B cell (primary cell): ENCODE measurements around the gene OR5P2. TPM values are rescaled to one million over a fixed set of nuclear protein-coding genes. Genes with fewer than 3 reads are reported as not detected.

ENCODE experiments used
- ATAC-seq: fragments of 200-7000 bp; cut with Tn5 transposase; one replicate; pipeline ENCODE4 v1.10.0; 2021; ENCODE audit warnings: low read depth, mild to moderate bottlenecking, moderate number of reproducible peaks, moderate library complexity
- CTCF ChIA-PET: fragments of 350-600 bp; sonication (Branson Sonifier 250); formaldehyde crosslinking; loops from one replicate; lab custom pipeline; 2021; ENCODE audit warnings: antibody characterized with exemption, inconsistent platforms; lab: Charles Lee
- POLR2A ChIA-PET: fragments of 350-600 bp; sonication (Branson Sonifier 250); formaldehyde crosslinking; loops from one replicate; lab custom pipeline; 2021; ENCODE audit warnings: antibody characterized with exemption; lab: Charles Lee
- DNase-seq: peaks from one replicate; pipeline ENCODE4 v3.0.0; 2013
- H2AFZ ChIP-seq: 2 replicates; pipeline ENCODE4 v1.6.1; 2012; ENCODE audit warnings: mild to moderate bottlenecking, low read depth, low read length; ENCODE audit not compliant: insufficient read depth, poor library complexity, severe bottlenecking
- H3K27ac ChIP-seq, 2 donors: 1 replicate in 1 of 2; 2 replicates in 1 of 2; pipeline ENCODE4 v1.5.1; 2012 to 2013; ENCODE audit warnings: low read length in 2 of 2, mild to moderate bottlenecking in 2 of 2, moderate library complexity in 1 of 2
- H3K27me3 ChIP-seq, 4 experiments: fragments of 200-600 bp in 1 of 4; sonication (generic) in 1 of 4; replicated peaks in 1 of 4; 1 replicate in 2 of 4; 2 replicates in 2 of 4; pipeline versions ENCODE4 v1.6.1 to v1.7.0; 2013 to 2016; ENCODE audit warnings: low read length in 3 of 4, mild to moderate bottlenecking in 2 of 4, mixed read lengths in 1 of 4, moderate library complexity in 1 of 4; ENCODE audit not compliant: insufficient read depth in 4 of 4, control insufficient read depth in 3 of 4; ENCODE audit errors: control extremely low read depth in 1 of 4
- H3K36me3 ChIP-seq, 2 experiments: replicated peaks in 1 of 2; 1 replicate in 1 of 2; 2 replicates in 1 of 2; pipeline versions ENCODE4 v1.6.1 to v1.7.1; 2013; ENCODE audit warnings: low read length in 1 of 2; ENCODE audit not compliant: insufficient read depth in 2 of 2, control insufficient read depth in 1 of 2; ENCODE audit errors: control extremely low read depth in 1 of 2, extremely low read depth in 1 of 2
- H3K4me1 ChIP-seq, 2 donors: fragments of 200-600 bp in 1 of 2; sonication (generic) in 1 of 2; 1 replicate in 1 of 2; 2 replicates in 1 of 2; pipeline versions ENCODE4 v1.5.1 to v1.6.1; 2013 to 2017; ENCODE audit warnings: low read length in 2 of 2; ENCODE audit not compliant: control insufficient read depth in 2 of 2, insufficient read depth in 2 of 2
- H3K4me2 ChIP-seq: replicated peaks from 2 replicates; pipeline ENCODE3; 2012; ENCODE audit warnings: mild to moderate bottlenecking, low read depth, low read length; ENCODE audit not compliant: poor library complexity, severe bottlenecking
- H3K4me3 ChIP-seq, 5 experiments: fragments of 200-600 bp in 1 of 5; sonication (generic) in 1 of 5; 1 replicate in 3 of 5; 2 replicates in 2 of 5; pipeline versions ENCODE4 v1.5.1 to v1.7.0; 2011 to 2016; ENCODE audit warnings: low read length in 4 of 5, mild to moderate bottlenecking in 4 of 5, low read depth in 2 of 5, control low read depth in 1 of 5, moderate library complexity in 1 of 5; ENCODE audit not compliant: insufficient read depth in 1 of 5; ENCODE audit errors: control extremely low read depth in 1 of 5, extremely low read depth in 1 of 5
- H3K79me2 ChIP-seq: fragments of 200-600 bp; sonication (generic); one replicate; pipeline ENCODE4 v1.6.0; 2016; ENCODE audit warnings: low read length; ENCODE audit not compliant: control insufficient read depth, insufficient read depth
- H3K9ac ChIP-seq: fragments of 200-600 bp; sonication (generic); 2 replicates; pipeline ENCODE4 v1.6.1; 2017; ENCODE audit warnings: mild to moderate bottlenecking, low read length, moderate library complexity
- H3K9me3 ChIP-seq, 3 donors: one replicate each; pipeline versions ENCODE4 v1.6.1 to v1.7.1; 2013; ENCODE audit warnings: low read length in 2 of 3; ENCODE audit not compliant: control insufficient read depth in 2 of 3, insufficient read depth in 1 of 3; ENCODE audit errors: control extremely low read depth in 1 of 3
- H4K20me1 ChIP-seq: 2 replicates; pipeline ENCODE4 v1.6.0; 2012; ENCODE audit warnings: mild to moderate bottlenecking, low read length; ENCODE audit not compliant: insufficient read depth, control insufficient read depth, poor library complexity, severe bottlenecking
- H3K27ac Mint-ChIP-seq: one replicate; pipeline ENCODE4 v1.8.0; 2021; ENCODE audit warnings: mixed read lengths
- H3K27me3 Mint-ChIP-seq: one replicate; pipeline ENCODE4 v1.8.0; 2021; ENCODE audit warnings: mixed read lengths
- H3K4me1 Mint-ChIP-seq: one replicate; pipeline ENCODE4 v1.8.0; 2021; ENCODE audit warnings: mixed read lengths
- H3K4me3 Mint-ChIP-seq: one replicate; pipeline ENCODE4 v1.8.0; 2021; ENCODE audit warnings: mixed read lengths
- H3K9me3 Mint-ChIP-seq: one replicate; pipeline ENCODE4 v1.8.0; 2022; ENCODE audit warnings: mixed read lengths; ENCODE audit not compliant: insufficient read depth
- EZH2 ChIP-seq: IDR thresholded peaks from 2 replicates; pipeline ENCODE4 v1.6.1; 2012; ENCODE audit warnings: borderline replicate concordance, low read depth, mild to moderate bottlenecking, moderate library complexity, low read length; ENCODE audit not compliant: insufficient read depth, poor library complexity, severe bottlenecking
- WGBS: methylation state at CpG from one replicate; pipeline ENCODE4 v1.1.5; 2013; ENCODE audit warnings: missing lambda C conversion rate; ENCODE audit not compliant: insufficient coverage; 5-methylcytosine and 5-hydroxymethylcytosine counted together
- intact Hi-C: fragments of 100-400 bp; cut with micrococcal nuclease; formaldehyde crosslinking; loops from one replicate; pipeline ENCODE4 v1.10.0; 2022
- polyA plus RNA-seq: library from polyadenylated mRNA; depleted of rRNA; stranded (reverse); fragments of >200 nt; gene quantifications from 2 replicates; pipeline ENCODE4 v1.2.3, GENCODE V29; 2012
- total RNA-seq, 2 donors: library from RNA; stranded (reverse); fragments of 120-200 nt in 1 of 2; gene quantifications; 1 replicate in 1 of 2; 2 replicates in 1 of 2; pipeline versions ENCODE4 v1.2.3 to v1.2.4, GENCODE V29; 2013 to 2022
- TF ChIP-seq, protein P1 (sequence below): fragments of 200-600 bp; IDR thresholded peaks from one replicate; pipeline ENCODE4 v1.8.0; 2022; ENCODE audit warnings: antibody characterized with exemption, mild to moderate bottlenecking

The OR5P2 gene
- total and polyA plus RNA-seq, 2 donors (not counting 1 experiment from before 2014, with no cell fraction given): not detected

DNA sequence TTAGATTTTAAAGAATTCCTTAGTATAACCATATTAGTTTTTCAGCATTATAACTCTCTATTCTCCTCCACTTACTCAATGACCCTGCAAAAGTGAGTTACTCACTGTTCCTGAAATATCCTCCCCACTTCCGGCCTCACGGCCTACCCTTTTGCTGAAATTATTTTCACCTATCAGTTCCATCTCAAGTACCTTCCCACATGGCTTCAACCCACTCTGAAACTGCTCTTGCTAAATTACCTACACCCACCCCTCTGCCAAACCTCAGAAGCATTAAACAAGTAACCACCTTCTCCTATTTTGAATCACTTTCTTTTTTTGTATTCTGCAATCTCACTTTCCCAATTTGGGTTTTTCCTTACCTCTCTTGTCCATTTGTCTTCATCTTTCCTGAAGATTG, 37.7 kb downstream of the OR5P2 start:
- 54% methylated on average over 2 of the region's 2 CpGs for WGBS
- H3K36me3 ChIP-seq: no peaks in the 10 kb centered on the region
- H3K9me3 ChIP-seq: peaks cover 0 to 2% (median 0%) of the 10 kb centered on the region in 3 donors
- no peaks in the 10 kb centered on the region for H3K27me3 ChIP-seq
- no peak for TF ChIP-seq EZH2
- TF ChIP-seq, protein P1, sequence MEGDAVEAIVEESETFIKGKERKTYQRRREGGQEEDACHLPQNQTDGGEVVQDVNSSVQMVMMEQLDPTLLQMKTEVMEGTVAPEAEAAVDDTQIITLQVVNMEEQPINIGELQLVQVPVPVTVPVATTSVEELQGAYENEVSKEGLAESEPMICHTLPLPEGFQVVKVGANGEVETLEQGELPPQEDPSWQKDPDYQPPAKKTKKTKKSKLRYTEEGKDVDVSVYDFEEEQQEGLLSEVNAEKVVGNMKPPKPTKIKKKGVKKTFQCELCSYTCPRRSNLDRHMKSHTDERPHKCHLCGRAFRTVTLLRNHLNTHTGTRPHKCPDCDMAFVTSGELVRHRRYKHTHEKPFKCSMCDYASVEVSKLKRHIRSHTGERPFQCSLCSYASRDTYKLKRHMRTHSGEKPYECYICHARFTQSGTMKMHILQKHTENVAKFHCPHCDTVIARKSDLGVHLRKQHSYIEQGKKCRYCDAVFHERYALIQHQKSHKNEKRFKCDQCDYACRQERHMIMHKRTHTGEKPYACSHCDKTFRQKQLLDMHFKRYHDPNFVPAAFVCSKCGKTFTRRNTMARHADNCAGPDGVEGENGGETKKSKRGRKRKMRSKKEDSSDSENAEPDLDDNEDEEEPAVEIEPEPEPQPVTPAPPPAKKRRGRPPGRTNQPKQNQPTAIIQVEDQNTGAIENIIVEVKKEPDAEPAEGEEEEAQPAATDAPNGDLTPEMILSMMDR: no peak
- no peak overlapping the region for H3K27ac ChIP-seq
- ChIA-PET CTCF (no interaction called here), POLR2A (no interaction called here)
- intact Hi-C loops: no loop called here
- no peaks in the 10 kb centered on the region for H3K79me2 ChIP-seq
- H3K9ac ChIP-seq: no peak overlapping the region
- no peak overlapping the region for H3K4me3 ChIP-seq
- no peak overlapping the region for H3K4me3 Mint-ChIP-seq
- peaks cover 8% of the 10 kb centered on the region for H3K27me3 Mint-ChIP-seq
- peaks cover 4% of the 10 kb centered on the region for H3K9me3 Mint-ChIP-seq
- H3K4me1 ChIP-seq: no peaks in the 10 kb centered on the region
- H3K4me2 ChIP-seq: no peak overlapping the region
- ATAC-seq (no peak), DNase-seq (no peak)
- H4K20me1 ChIP-seq: no peaks in the 10 kb centered on the region
- no peaks in the 10 kb centered on the region for H3K4me1 Mint-ChIP-seq
- H3K27ac Mint-ChIP-seq: no peak overlapping the region
- H2AFZ ChIP-seq: no peak overlapping the region

GRCh38 chr11:7749456-7749855, 47.3 kb downstream of the OR5P2 start:
- Mint-ChIP-seq H3K27ac (no peak overlapping the region), H3K4me3 (no peak overlapping the region), H3K9me3 (no peaks in the 10 kb centered on the region), H3K27me3 (no peaks in the 10 kb centered on the region), H3K4me1 (no peaks in the 10 kb centered on the region)
- Histone ChIP-seq H3K27ac (no peak overlapping the region), H4K20me1 (no peaks in the 10 kb centered on the region), H2AFZ (no peak overlapping the region), H3K79me2 (no peaks in the 10 kb centered on the region), H3K27me3 (no peaks in the 10 kb centered on the region), H3K4me3 (no peak overlapping the region), H3K4me2 (no peak overlapping the region), H3K9me3 (no peaks in the 10 kb centered on the region), H3K9ac (no peak overlapping the region), H3K36me3 (no peaks in the 10 kb centered on the region), H3K4me1 (no peaks in the 10 kb centered on the region)
- no peak for DNase-seq
- TF ChIP-seq EZH2: no peak
- TF ChIP-seq, protein P1: no peak
- intact Hi-C loops: no loop called here
- ATAC-seq: no peak
- ChIA-PET POLR2A (no interaction called here), CTCF (no interaction called here)
- no CpG with 5 or more reads among the region's 2 CpGs for WGBS

Other genes with a start within 250 kb of the OR5P2 start
- 4.8 and 5.2 TPM in 2 replicates for gene CYB5R2, start 123.4 kb downstream of the OR5P2 start, total RNA-seq
- gene CYB5R2, start 123.4 kb downstream of the OR5P2 start, polyA plus RNA-seq: 1.0 and 1.4 TPM in 2 replicates
- gene OVCH2, start 90.5 kb downstream of the OR5P2 start, total RNA-seq: not detected in 2 replicates
- gene OVCH2, start 90.5 kb downstream of the OR5P2 start, polyA plus RNA-seq: not detected in 2 replicates
- gene OR5P3, start 33.9 kb upstream of the OR5P2 start, total RNA-seq: not detected in 2 replicates
- gene OR5P3, start 33.9 kb upstream of the OR5P2 start, polyA plus RNA-seq: not detected in 2 replicates
- not detected in 2 replicates for gene OR10A6, start 134.3 kb upstream of the OR5P2 start, total RNA-seq
- gene OR10A6, start 134.3 kb upstream of the OR5P2 start, polyA plus RNA-seq: not detected in 2 replicates
- gene OR10A3, start 144.8 kb upstream of the OR5P2 start, total RNA-seq: not detected in 2 replicates
- gene OR10A3, start 144.8 kb upstream of the OR5P2 start, polyA plus RNA-seq: not detected in 2 replicates
- gene NLRP10, start 168.5 kb upstream of the OR5P2 start, total RNA-seq: not detected in 2 replicates
- not detected in 2 replicates for gene NLRP10, start 168.5 kb upstream of the OR5P2 start, polyA plus RNA-seq
- gene EIF3F, start 190.4 kb upstream of the OR5P2 start, total RNA-seq: 316 and 330 TPM in 2 replicates
- 549 and 584 TPM in 2 replicates for gene EIF3F, start 190.4 kb upstream of the OR5P2 start, polyA plus RNA-seq